ENCODE results near the gene CEP250.

- TF ChIP-seq CTCF (IDR thresholded peaks at IDR 0.05) (no peak), EP300 (IDR thresholded peaks at IDR 0.05) (no peak)
Observed at GRCh38 chr20:35437599-35437998, 17.8 kb upstream of the CEP250 start.
